Smooth muscle cell (in vitro differentiated cells): ENCODE measurements around the gene MUCL3. TPM values are rescaled to one million over a fixed set of nuclear protein-coding genes. Genes with fewer than 3 reads are reported as not detected.

Experiments used
- DNase-seq: peaks from one replicate; lab custom pipeline; 2025; ENCODE audit not compliant: unreplicated experiment; lab: John Stamatoyannopoulos, UW
- H2AFZ ChIP-seq: fragments of 200-600 bp; sonication (generic); 2 replicates; pipeline ENCODE4 v1.6.0; 2016; ENCODE audit warnings: antibody characterized with exemption, low read depth, mild to moderate bottlenecking
- H3F3A ChIP-seq: fragments of 200-600 bp; sonication (generic); 2 replicates; pipeline ENCODE4 v1.6.0; 2017; ENCODE audit warnings: antibody characterized with exemption, low read depth
- H3K27ac ChIP-seq: fragments of 200-600 bp; sonication (generic); 2 replicates; pipeline ENCODE4 v1.5.1; 2016; ENCODE audit warnings: low read depth, mild to moderate bottlenecking
- H3K27me3 ChIP-seq: fragments of 200-600 bp; sonication (generic); 2 replicates; pipeline ENCODE4 v1.6.1; 2016; ENCODE audit warnings: low read depth, mild to moderate bottlenecking
- H3K36me3 ChIP-seq: fragments of 200-600 bp; sonication (generic); 2 replicates; pipeline ENCODE4 v1.5.1; 2016; ENCODE audit warnings: low read depth
- H3K4me1 ChIP-seq: fragments of 200-600 bp; sonication (generic); 2 replicates; pipeline ENCODE4 v1.5.1; 2016; ENCODE audit warnings: low read depth
- H3K4me2 ChIP-seq: fragments of 200-600 bp; sonication (generic); 2 replicates; pipeline ENCODE4 v1.6.0; 2016; ENCODE audit warnings: mild to moderate bottlenecking
- H3K4me3 ChIP-seq: fragments of 200-600 bp; sonication (generic); 2 replicates; pipeline ENCODE4 v1.5.1; 2016; ENCODE audit warnings: mild to moderate bottlenecking
- H3K79me2 ChIP-seq: fragments of 200-600 bp; sonication (generic); 2 replicates; pipeline ENCODE4 v1.6.0; 2016; ENCODE audit warnings: low read depth, mild to moderate bottlenecking
- H3K9ac ChIP-seq: fragments of 200-600 bp; sonication (generic); 2 replicates; pipeline ENCODE4 v1.6.0; 2016; ENCODE audit warnings: low read depth
- H3K9me3 ChIP-seq: fragments of 200-600 bp; sonication (generic); replicated peaks from 2 replicates; pipeline ENCODE4 v1.5.1; 2016; ENCODE audit warnings: low read depth
- H4K20me1 ChIP-seq: fragments of 200-600 bp; sonication (generic); 2 replicates; pipeline ENCODE4 v1.6.0; 2016; ENCODE audit warnings: low read depth
- CTCF ChIP-seq: fragments of 200-600 bp; sonication (generic); IDR thresholded peaks from 2 replicates; pipeline ENCODE4 v1.5.1; 2017; ENCODE audit warnings: borderline replicate concordance, mild to moderate bottlenecking, antibody characterized with exemption; ENCODE audit not compliant: insufficient read depth, poor library complexity, severe bottlenecking
- WGBS: methylation state at CpG from one replicate; pipeline ENCODE4 v1.1.7; 2016; ENCODE audit warnings: low lambda C conversion rate; 5-methylcytosine and 5-hydroxymethylcytosine counted together
- polyA plus RNA-seq: library from polyadenylated mRNA; unstranded; fragments of >200 nt; fragmentation: Nextera tagmentation; extraction: Ambion mirVana; gene quantifications from 2 replicates; pipeline ENCODE4 v1.2.1, GENCODE V29; 2016
- total RNA-seq: library from RNA; depleted of rRNA; stranded (reverse); fragments of >200 nt; gene quantifications from 2 replicates; pipeline ENCODE4 v1.2.3, GENCODE V29; 2014

The MUCL3 gene
- total and polyA plus RNA-seq, 2 experiments from 2014 or later, result 0.31 TPM; not detected in 1

GRCh38 chr6:30931272-30931671 is 9.5 kb upstream of the MUCL3 start:
- 72% methylated on average over 8 of the region's 8 CpGs for WGBS
- no peak overlapping the region for H3K4me3 ChIP-seq
- H3K27me3 ChIP-seq, result no peaks in the 10 kb centered on the region
- no peaks in the 10 kb centered on the region for H3K9me3 ChIP-seq
- DNase-seq, result no peak
- H3K4me1 ChIP-seq, result no peaks in the 10 kb centered on the region
- H3K9ac ChIP-seq, result no peak overlapping the region
- no peak for TF ChIP-seq CTCF
- H3K36me3 ChIP-seq, result no peaks in the 10 kb centered on the region
- no peak overlapping the region for H2AFZ ChIP-seq
- no peaks in the 10 kb centered on the region for H3F3A ChIP-seq
- no peaks in the 10 kb centered on the region for H4K20me1 ChIP-seq
- no peak overlapping the region for H3K4me2 ChIP-seq
- H3K27ac ChIP-seq, result no peak overlapping the region
- H3K79me2 ChIP-seq, result no peaks in the 10 kb centered on the region

GRCh38 chr6:30931969-30932645 is 8.7 kb upstream of the MUCL3 start, which contains the start of gene SFTA2:
SFTA2 (minus strand) TSS chr6:30932170; CDS start chr6:30932096, 74 bp downstream.
- Histone ChIP-seq H3K4me1 (no peaks in the 10 kb centered on the region), H3K9me3 (no peaks in the 10 kb centered on the region), H3K9ac (no peak within 1 kb of the TSS), H3F3A (no peaks in the 10 kb centered on the region), H3K4me3 (no peak within 1 kb of the TSS), H2AFZ (no peak within 1 kb of the TSS), H3K27ac (no peak within 1 kb of the TSS), H3K36me3 (no peaks in the 10 kb centered on the region), H3K27me3 (no peaks in the 10 kb centered on the region), H4K20me1 (no peaks in the 10 kb centered on the region), H3K4me2 (no peak within 1 kb of the TSS), H3K79me2 (no peaks in the 10 kb centered on the region)
- no peak for TF ChIP-seq CTCF
- DNase-seq, result no peak
- 81% methylated on average over 7 of the region's 7 CpGs for WGBS

GRCh38 chr6:30932665-30933365 is 8.0 kb upstream of the MUCL3 start:
- no peak overlapping the region for H3K9ac ChIP-seq
- no peak for DNase-seq
- no peaks in the 10 kb centered on the region for H3K4me1 ChIP-seq
- WGBS, result 87% methylated on average over 6 of the region's 6 CpGs
- no peak overlapping the region for H3K4me2 ChIP-seq
- no peak overlapping the region for H3K27ac ChIP-seq
- H2AFZ ChIP-seq, result no peak overlapping the region
- H3K4me3 ChIP-seq, result no peak overlapping the region
- no peaks in the 10 kb centered on the region for H3F3A ChIP-seq
- no peaks in the 10 kb centered on the region for H3K36me3 ChIP-seq
- H3K27me3 ChIP-seq, result no peaks in the 10 kb centered on the region
- TF ChIP-seq CTCF, result no peak
- no peaks in the 10 kb centered on the region for H3K9me3 ChIP-seq
- H3K79me2 ChIP-seq, result no peaks in the 10 kb centered on the region
- no peaks in the 10 kb centered on the region for H4K20me1 ChIP-seq
